K562 (cell line): ENCODE data around the gene CYP2J2. TPM values are rescaled to one million over a fixed set of nuclear protein-coding genes. Genes with fewer than 3 reads are reported as not detected.

Source experiments
- ARNT ChIP-seq, 2 experiments: fragments of 450-650 bp; IDR thresholded peaks; 2 replicates each; pipeline ENCODE4 v1.6.1; 2016; ENCODE audit warnings: mild to moderate bottlenecking in 1 of 2
- BHLHE40 ChIP-seq: IDR thresholded peaks from 2 replicates; pipeline ENCODE4 v1.6.1; 2011; ENCODE audit warnings: low read length, improper control_type of control experiment
- CBFA2T3 ChIP-seq: fragments of 450-650 bp; IDR thresholded peaks from 2 replicates; pipeline ENCODE4 v1.6.1; 2017
- CREB1 ChIP-seq, 2 experiments: sonication (generic) in 1 of 2; formaldehyde crosslinking in 1 of 2; IDR thresholded peaks; 2 replicates each; pipeline versions ENCODE4 v1.6.1 to v1.8.0; 2012 to 2022; ENCODE audit warnings: inconsistent platforms in 1 of 2, mild to moderate bottlenecking in 1 of 2, missing genetic modification reagents in 1 of 2, moderate library complexity in 1 of 2
- DPF2 ChIP-seq: fragments of 450-650 bp; IDR thresholded peaks from 2 replicates; pipeline ENCODE4 v1.6.1; 2016
- E2F3 ChIP-seq: fragments of 250-450 bp; sonication (Bioruptor Pico); IDR thresholded peaks from 2 replicates; pipeline ENCODE4 v1.4.0; 2020; ENCODE audit warnings: mild to moderate bottlenecking
- FOXK2 ChIP-seq, 2 experiments: fragments of 450-650 bp; IDR thresholded peaks in 1 of 2; conservative IDR thresholded peaks in 1 of 2; 2 replicates each; pipeline ENCODE4 v1.6.1; 2016; ENCODE audit warnings: low read depth in 2 of 2, mild to moderate bottlenecking in 1 of 2
- GATA2 ChIP-seq: sonication (generic); formaldehyde crosslinking; IDR thresholded peaks from 2 replicates; pipeline ENCODE4 v1.4.0; 2020; ENCODE audit warnings: mild to moderate bottlenecking, missing genetic modification reagents
- HNRNPL ChIP-seq: fragments of 200-400 bp; formaldehyde crosslinking; IDR thresholded peaks from 2 replicates; pipeline ENCODE4 v1.6.1; 2017; ENCODE audit warnings: low read depth, mild to moderate bottlenecking, low read length
- JUND ChIP-seq, 2 experiments: IDR thresholded peaks; 2 replicates in 1 of 2; 3 replicates in 1 of 2; pipeline ENCODE4 v1.6.1; 2011; ENCODE audit warnings: borderline replicate concordance in 2 of 2, low read depth in 2 of 2, low read length in 2 of 2, improper control_type of control experiment in 1 of 2, missing biosample characterization in 1 of 2, missing genetic modification characterization in 1 of 2, missing genetic modification reagents in 1 of 2
- MTA2 ChIP-seq: fragments of 450-650 bp; IDR thresholded peaks from 2 replicates; pipeline ENCODE4 v1.6.1; 2016; ENCODE audit warnings: low read depth
- SMARCE1 ChIP-seq: fragments of 450-650 bp; IDR thresholded peaks from 2 replicates; pipeline ENCODE4 v1.7.1; 2016; ENCODE audit warnings: mild to moderate bottlenecking
- SRSF7 ChIP-seq: fragments of 200-400 bp; formaldehyde crosslinking; optimal IDR thresholded peaks from 2 replicates; pipeline ENCODE3; 2017; ENCODE audit warnings: mild to moderate bottlenecking, low read depth, low read length
- TRIM24 ChIP-seq, 2 experiments: fragments of 450-650 bp; IDR thresholded peaks; 2 replicates each; pipeline ENCODE4 v1.6.1; 2016
- TRIM28 ChIP-seq: fragments of 450-650 bp; IDR thresholded peaks from 2 replicates; pipeline ENCODE4 v1.6.1; 2017
- ZNF584 ChIP-seq: fragments of 200-800 bp; sonication (Bioruptor generic); IDR thresholded peaks from 2 replicates; pipeline ENCODE4 v1.6.1; 2016; ENCODE audit warnings: low read depth, mild to moderate bottlenecking, missing genetic modification characterization, missing compliant biosample characterization
- polyA plus RNA-seq, 8 experiments: library from polyadenylated mRNA; depleted of rRNA in 4 of 8; stranded (reverse) in 5 of 8; unstranded in 3 of 8; fragments of >200 nt; fragmentation: Nextera tagmentation in 2 of 8; fragmentation: Illumina TruSeq in 1 of 8; extraction: Ambion mirVana in 2 of 8; extraction: Trizol in 1 of 8; gene quantifications; 2 replicates each; pipeline versions ENCODE4 v1.2.1 to v1.2.3, GENCODE V29; 2011 to 2014; ENCODE audit warnings: inconsistent platforms in 1 of 8, missing spikeins in 1 of 8
- total RNA-seq, 7 experiments: library from RNA; depleted of rRNA in 6 of 7; stranded (reverse); fragments of >200 nt in 6 of 7; fragmentation: Illumina TruSeq in 2 of 7; extraction: Trizol in 2 of 7; gene quantifications; 2 replicates each; pipeline versions ENCODE4 v1.2.1 to v1.2.3, GENCODE V29; 2011 to 2021; ENCODE audit warnings: low replicate concordance in 1 of 7
- TF ChIP-seq, protein P1 (sequence below), 3 experiments: IDR thresholded peaks in 2 of 3; conservative IDR thresholded peaks in 1 of 3; 2 replicates each; pipeline ENCODE4 v1.5.1; 2011 to 2012; ENCODE audit warnings: low read length in 3 of 3, mild to moderate bottlenecking in 3 of 3, control low read depth in 2 of 3, improper control_type of control experiment in 1 of 3, inconsistent platforms in 1 of 3, low read depth in 1 of 3, mixed read lengths in 1 of 3, moderate library complexity in 1 of 3; ENCODE audit not compliant: insufficient read depth in 2 of 3
- TF ChIP-seq, protein P2 (sequence below), 2 experiments: fragments of 200-800 bp in 1 of 2; sonication (Bioruptor generic) in 1 of 2; sonication (generic) in 1 of 2; formaldehyde crosslinking in 1 of 2; IDR thresholded peaks in 1 of 2; conservative IDR thresholded peaks in 1 of 2; 2 replicates each; pipeline versions ENCODE4 v1.5.0 to v1.6.1; 2016 to 2020; ENCODE audit warnings: missing compliant biosample characterization in 1 of 2, missing genetic modification characterization in 1 of 2, missing genetic modification reagents in 1 of 2
- TF ChIP-seq, protein P3 (sequence below): fragments of 450-650 bp; conservative IDR thresholded peaks from 2 replicates; pipeline ENCODE4 v1.6.1; 2016; ENCODE audit warnings: missing genetic modification characterization, low read depth, mild to moderate bottlenecking, missing compliant biosample characterization, moderate library complexity
- TF ChIP-seq, protein P4 (sequence below), 2 experiments: fragments of 450-650 bp; conservative IDR thresholded peaks; 2 replicates each; pipeline ENCODE4 v1.6.1; 2017; ENCODE audit warnings: mild to moderate bottlenecking in 2 of 2, moderate library complexity in 2 of 2
- TF ChIP-seq, protein P5 (sequence below): fragments of 450-650 bp; formaldehyde crosslinking; IDR thresholded peaks from 2 replicates; pipeline ENCODE4 v1.4.0; 2022; ENCODE audit warnings: mild to moderate bottlenecking, moderate library complexity

Gene CYP2J2
- total and polyA plus RNA-seq, 9 of the 15 experiments (the other 6 are each of a cell fraction or from before 2014, with no cell fraction given), result not detected

DNA sequence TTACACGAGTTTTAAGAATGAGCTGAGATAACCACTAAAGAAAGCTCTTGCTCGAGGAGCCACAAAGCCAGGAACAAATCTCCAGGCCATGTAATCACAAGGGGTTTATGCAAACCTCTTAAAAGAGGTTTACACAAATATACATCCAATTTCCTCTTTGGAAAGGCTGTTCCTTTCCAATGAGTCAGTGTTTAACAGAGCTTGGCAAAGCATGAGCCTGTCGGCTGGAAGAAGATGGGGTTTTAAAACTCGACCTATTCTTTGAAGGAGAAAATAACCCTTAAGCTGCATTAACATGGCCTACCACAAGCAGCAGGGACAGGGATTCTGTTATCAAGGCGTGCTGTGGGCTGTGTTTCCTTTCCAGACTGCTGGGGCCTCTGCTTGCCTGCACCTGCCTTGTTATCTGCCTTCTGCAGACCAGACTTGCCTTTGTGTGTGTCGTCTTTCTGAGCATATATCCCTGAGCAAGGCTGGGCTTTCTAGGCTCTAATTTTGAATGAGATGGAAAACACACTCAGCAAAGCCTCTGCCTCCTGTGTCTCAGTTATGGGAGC lies 40.6 kb upstream of the CYP2J2 start (continued):
- TF ChIP-seq, protein P1, sequence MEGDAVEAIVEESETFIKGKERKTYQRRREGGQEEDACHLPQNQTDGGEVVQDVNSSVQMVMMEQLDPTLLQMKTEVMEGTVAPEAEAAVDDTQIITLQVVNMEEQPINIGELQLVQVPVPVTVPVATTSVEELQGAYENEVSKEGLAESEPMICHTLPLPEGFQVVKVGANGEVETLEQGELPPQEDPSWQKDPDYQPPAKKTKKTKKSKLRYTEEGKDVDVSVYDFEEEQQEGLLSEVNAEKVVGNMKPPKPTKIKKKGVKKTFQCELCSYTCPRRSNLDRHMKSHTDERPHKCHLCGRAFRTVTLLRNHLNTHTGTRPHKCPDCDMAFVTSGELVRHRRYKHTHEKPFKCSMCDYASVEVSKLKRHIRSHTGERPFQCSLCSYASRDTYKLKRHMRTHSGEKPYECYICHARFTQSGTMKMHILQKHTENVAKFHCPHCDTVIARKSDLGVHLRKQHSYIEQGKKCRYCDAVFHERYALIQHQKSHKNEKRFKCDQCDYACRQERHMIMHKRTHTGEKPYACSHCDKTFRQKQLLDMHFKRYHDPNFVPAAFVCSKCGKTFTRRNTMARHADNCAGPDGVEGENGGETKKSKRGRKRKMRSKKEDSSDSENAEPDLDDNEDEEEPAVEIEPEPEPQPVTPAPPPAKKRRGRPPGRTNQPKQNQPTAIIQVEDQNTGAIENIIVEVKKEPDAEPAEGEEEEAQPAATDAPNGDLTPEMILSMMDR (IDR thresholded peaks at IDR 0.05 in 2 of 3, conservative IDR thresholded peaks at IDR 0.05 in 1 of 3; ENCODE audit: insufficient read depth in 2 of 3, low read depth in 1 of 3, low read length in 3 of 3), result 0 out of 6 replicates have a peak, but pooled peaks of 1 of the 3 experiments have one; percentile 7
- TF ChIP-seq SMARCE1, result peak; percentile 38; the same call in 1 of the 2 replicates
- TF ChIP-seq, protein P2, sequence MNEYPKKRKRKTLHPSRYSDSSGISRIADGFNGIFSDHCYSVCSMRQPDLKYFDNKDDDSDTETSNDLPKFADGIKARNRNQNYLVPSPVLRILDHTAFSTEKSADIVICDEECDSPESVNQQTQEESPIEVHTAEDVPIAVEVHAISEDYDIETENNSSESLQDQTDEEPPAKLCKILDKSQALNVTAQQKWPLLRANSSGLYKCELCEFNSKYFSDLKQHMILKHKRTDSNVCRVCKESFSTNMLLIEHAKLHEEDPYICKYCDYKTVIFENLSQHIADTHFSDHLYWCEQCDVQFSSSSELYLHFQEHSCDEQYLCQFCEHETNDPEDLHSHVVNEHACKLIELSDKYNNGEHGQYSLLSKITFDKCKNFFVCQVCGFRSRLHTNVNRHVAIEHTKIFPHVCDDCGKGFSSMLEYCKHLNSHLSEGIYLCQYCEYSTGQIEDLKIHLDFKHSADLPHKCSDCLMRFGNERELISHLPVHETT (CRISPR knock-in tag; conservative IDR thresholded peaks at IDR 0.05 in 1 of 2, IDR thresholded peaks at IDR 0.05 in 1 of 2), result peak in 1 of 2 experiments; percentile 36; a peak in 1 of 4 replicates
- peak; percentile 77 to 84 for TF ChIP-seq TRIM24 (IDR thresholded peaks at IDR 0.05)
- TF ChIP-seq, protein P3, sequence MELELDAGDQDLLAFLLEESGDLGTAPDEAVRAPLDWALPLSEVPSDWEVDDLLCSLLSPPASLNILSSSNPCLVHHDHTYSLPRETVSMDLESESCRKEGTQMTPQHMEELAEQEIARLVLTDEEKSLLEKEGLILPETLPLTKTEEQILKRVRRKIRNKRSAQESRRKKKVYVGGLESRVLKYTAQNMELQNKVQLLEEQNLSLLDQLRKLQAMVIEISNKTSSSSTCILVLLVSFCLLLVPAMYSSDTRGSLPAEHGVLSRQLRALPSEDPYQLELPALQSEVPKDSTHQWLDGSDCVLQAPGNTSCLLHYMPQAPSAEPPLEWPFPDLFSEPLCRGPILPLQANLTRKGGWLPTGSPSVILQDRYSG, result peak; percentile 48; the same call in 1 of the 2 replicates
- TF ChIP-seq, protein P4, sequence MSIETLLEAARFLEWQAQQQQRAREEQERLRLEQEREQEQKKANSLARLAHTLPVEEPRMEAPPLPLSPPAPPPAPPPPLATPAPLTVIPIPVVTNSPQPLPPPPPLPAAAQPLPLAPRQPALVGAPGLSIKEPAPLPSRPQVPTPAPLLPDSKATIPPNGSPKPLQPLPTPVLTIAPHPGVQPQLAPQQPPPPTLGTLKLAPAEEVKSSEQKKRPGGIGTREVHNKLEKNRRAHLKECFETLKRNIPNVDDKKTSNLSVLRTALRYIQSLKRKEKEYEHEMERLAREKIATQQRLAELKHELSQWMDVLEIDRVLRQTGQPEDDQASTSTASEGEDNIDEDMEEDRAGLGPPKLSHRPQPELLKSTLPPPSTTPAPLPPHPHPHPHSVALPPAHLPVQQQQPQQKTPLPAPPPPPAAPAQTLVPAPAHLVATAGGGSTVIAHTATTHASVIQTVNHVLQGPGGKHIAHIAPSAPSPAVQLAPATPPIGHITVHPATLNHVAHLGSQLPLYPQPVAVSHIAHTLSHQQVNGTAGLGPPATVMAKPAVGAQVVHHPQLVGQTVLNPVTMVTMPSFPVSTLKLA (conservative IDR thresholded peaks at IDR 0.05), result peak in 1 of 2 experiments; percentile 42; a peak in 3 of 4 replicates
- no peak for TF ChIP-seq E2F3 (CRISPR knock-in tag)
- TF ChIP-seq ZNF584 (CRISPR knock-in tag), result 0 out of 2 replicates have a peak, but pooled peaks have one; percentile 52
- TF ChIP-seq CREB1 (IDR thresholded peaks at IDR 0.05), result peak; percentile 51; the same call in 1 of the 2 replicates
- TF ChIP-seq CREB1 (CRISPR knock-in tag; IDR thresholded peaks at IDR 0.05), result no peak
- TF ChIP-seq GATA2 (CRISPR knock-in tag), result peak; percentile 69
- peak; percentile 73 for TF ChIP-seq BHLHE40
- TF ChIP-seq CBFA2T3, result peak; percentile 96
- no peak for TF ChIP-seq SRSF7
- peak; percentile 90 for TF ChIP-seq DPF2
- peak in 1 of 2 experiments; percentile 73; a peak in 1 of 4 replicates for TF ChIP-seq ARNT (IDR thresholded peaks at IDR 0.05)
- TF ChIP-seq JUND (IDR thresholded peaks at IDR 0.05; ENCODE audit: borderline replicate concordance, low read depth, low read length), result peak; percentile 8; the same call in 1 of the 2 replicates
- no peak for TF ChIP-seq JUND (tag; IDR thresholded peaks at IDR 0.05; ENCODE audit: borderline replicate concordance, low read depth, low read length)
- TF ChIP-seq, protein P5, sequence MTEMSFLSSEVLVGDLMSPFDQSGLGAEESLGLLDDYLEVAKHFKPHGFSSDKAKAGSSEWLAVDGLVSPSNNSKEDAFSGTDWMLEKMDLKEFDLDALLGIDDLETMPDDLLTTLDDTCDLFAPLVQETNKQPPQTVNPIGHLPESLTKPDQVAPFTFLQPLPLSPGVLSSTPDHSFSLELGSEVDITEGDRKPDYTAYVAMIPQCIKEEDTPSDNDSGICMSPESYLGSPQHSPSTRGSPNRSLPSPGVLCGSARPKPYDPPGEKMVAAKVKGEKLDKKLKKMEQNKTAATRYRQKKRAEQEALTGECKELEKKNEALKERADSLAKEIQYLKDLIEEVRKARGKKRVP (CRISPR knock-in tag), result no peak
- no peak for TF ChIP-seq HNRNPL
- TF ChIP-seq TRIM28, result 0 out of 2 replicates have a peak, but pooled peaks have one; percentile 54
- peak in 1 of 2 experiments; percentile 23; a peak in 1 of 4 replicates for TF ChIP-seq FOXK2 (conservative IDR thresholded peaks at IDR 0.05 in 1 of 2, IDR thresholded peaks at IDR 0.05 in 1 of 2; ENCODE audit: low read depth in 2 of 2)
- TF ChIP-seq MTA2, result peak; percentile 75
